ENCODE measurements around the gene BUB1B.

The BUB1B gene

GRCh38 chr15:40247406-40247971 lies 86.6 kb downstream of the BUB1B start:
- no peaks in the 10 kb centered on the region for H3K36me3 ChIP-seq (ENCODE audit: insufficient read depth, low read length)
- no peak overlapping the region for H2AFZ ChIP-seq (ENCODE audit: low read depth, low read length)
- no peaks in the 10 kb centered on the region for H4K20me1 ChIP-seq (ENCODE audit: insufficient read depth, low read length)
- H3K79me2 ChIP-seq (ENCODE audit: insufficient read depth, low read length), result no peaks in the 10 kb centered on the region
- H3K9ac ChIP-seq (ENCODE audit: low read depth, low read length), result no peak overlapping the region
- DNase-seq (no peak), ATAC-seq (ENCODE audit: insufficient read depth, low read depth) (no peak)
- H3K4me1 ChIP-seq (ENCODE audit: insufficient read depth, low read length), result no peaks in the 10 kb centered on the region
- H3K27me3 ChIP-seq (ENCODE audit: insufficient read depth, low read length, poor library complexity), result no peaks in the 10 kb centered on the region
- no peak overlapping the region for H3K4me3 ChIP-seq (ENCODE audit: low read depth in 1 of 2, low read length in 2 of 2)
- H3K27ac ChIP-seq (ENCODE audit: low read length), result no peak overlapping the region
- H3K9me3 ChIP-seq (ENCODE audit: insufficient read depth, low read length, severe bottlenecking), result no peaks in the 10 kb centered on the region
- no peak overlapping the region for H3K4me2 ChIP-seq (ENCODE audit: insufficient read depth, low read length)
- TF ChIP-seq CTCF (IDR thresholded peaks at IDR 0.05; ENCODE audit: borderline replicate concordance, extremely low read depth, low read length, poor library complexity, severe bottlenecking) (no peak), EZH2 (IDR thresholded peaks at IDR 0.05; ENCODE audit: borderline replicate concordance, low read depth, low read length, severe bottlenecking) (no peak)

GRCh38 chr15:40248006-40248783 lies 87.3 kb downstream of the BUB1B start:
- Histone ChIP-seq H3K79me2 (ENCODE audit: insufficient read depth, low read length) (no peaks in the 10 kb centered on the region), H3K4me1 (ENCODE audit: insufficient read depth, low read length) (no peaks in the 10 kb centered on the region), H3K27ac (ENCODE audit: low read length) (no peak overlapping the region), H2AFZ (ENCODE audit: low read depth, low read length) (no peak overlapping the region), H3K36me3 (ENCODE audit: insufficient read depth, low read length) (no peaks in the 10 kb centered on the region), H3K9ac (ENCODE audit: low read depth, low read length) (no peak overlapping the region), H3K4me2 (ENCODE audit: insufficient read depth, low read length) (no peak overlapping the region), H4K20me1 (ENCODE audit: insufficient read depth, low read length) (no peaks in the 10 kb centered on the region), H3K4me3 (ENCODE audit: low read depth in 1 of 2, low read length in 2 of 2) (no peak overlapping the region), H3K27me3 (ENCODE audit: insufficient read depth, low read length, poor library complexity) (no peaks in the 10 kb centered on the region), H3K9me3 (ENCODE audit: insufficient read depth, low read length, severe bottlenecking) (no peaks in the 10 kb centered on the region)
- ATAC-seq (ENCODE audit: insufficient read depth, low read depth) (no peak), DNase-seq (no peak)
- no peak for TF ChIP-seq EZH2 (IDR thresholded peaks at IDR 0.05; ENCODE audit: borderline replicate concordance, low read depth, low read length, severe bottlenecking)
- TF ChIP-seq CTCF (IDR thresholded peaks at IDR 0.05; ENCODE audit: borderline replicate concordance, extremely low read depth, low read length, poor library complexity, severe bottlenecking), result no peak

GRCh38 chr15:40249477-40250303 lies 88.8 kb downstream of the BUB1B start:
- no peaks in the 10 kb centered on the region for H4K20me1 ChIP-seq (ENCODE audit: insufficient read depth, low read length)
- H3K36me3 ChIP-seq (ENCODE audit: insufficient read depth, low read length), result no peaks in the 10 kb centered on the region
- no peaks in the 10 kb centered on the region for H3K9me3 ChIP-seq (ENCODE audit: insufficient read depth, low read length, severe bottlenecking)
- no peak for ATAC-seq (ENCODE audit: insufficient read depth, low read depth)
- no peak overlapping the region for H3K4me2 ChIP-seq (ENCODE audit: insufficient read depth, low read length)
- no peaks in the 10 kb centered on the region for H3K4me1 ChIP-seq (ENCODE audit: insufficient read depth, low read length)
- no peak overlapping the region for H3K27ac ChIP-seq (ENCODE audit: low read length)
- no peak overlapping the region for H2AFZ ChIP-seq (ENCODE audit: low read depth, low read length)
- H3K9ac ChIP-seq (ENCODE audit: low read depth, low read length), result no peak overlapping the region
- no peak for TF ChIP-seq EZH2 (IDR thresholded peaks at IDR 0.05; ENCODE audit: borderline replicate concordance, low read depth, low read length, severe bottlenecking)
- TF ChIP-seq CTCF (IDR thresholded peaks at IDR 0.05; ENCODE audit: borderline replicate concordance, extremely low read depth, low read length, poor library complexity, severe bottlenecking), result no peak
- no peak overlapping the region for H3K4me3 ChIP-seq (ENCODE audit: low read depth in 1 of 2, low read length in 2 of 2)
- peaks cover 2% of the 10 kb centered on the region for H3K27me3 ChIP-seq (ENCODE audit: insufficient read depth, low read length, poor library complexity)
- no peaks in the 10 kb centered on the region for H3K79me2 ChIP-seq (ENCODE audit: insufficient read depth, low read length)
- no peak for DNase-seq
